Mesothelial cell of epicardium (in vitro differentiated cells): ENCODE data around the gene EMX2. TPM values are rescaled to one million over a fixed set of nuclear protein-coding genes. Genes with fewer than 3 reads are reported as not detected.

Source experiments
- DNase-seq, 2 experiments: peaks; one replicate each; pipeline ENCODE4 v3.0.0; 2021; ENCODE audit warnings: low spot score in 2 of 2; ENCODE audit not compliant: unreplicated experiment in 2 of 2
- H3K27ac Mint-ChIP-seq: 2 replicates; pipeline ENCODE4 v1.8.0; 2021; ENCODE audit warnings: mixed read lengths
- H3K27me3 Mint-ChIP-seq: 2 replicates; pipeline ENCODE4 v1.8.0; 2021; ENCODE audit warnings: low read depth, mixed read lengths
- H3K36me3 Mint-ChIP-seq: 2 replicates; pipeline ENCODE4 v1.8.0; 2021; ENCODE audit warnings: mixed read lengths
- H3K4me1 Mint-ChIP-seq: 2 replicates; pipeline ENCODE4 v1.8.0; 2021; ENCODE audit warnings: mixed read lengths
- H3K4me3 Mint-ChIP-seq: 2 replicates; pipeline ENCODE4 v1.8.0; 2021; ENCODE audit warnings: mild to moderate bottlenecking, moderate library complexity, mixed read lengths
- H3K9me3 Mint-ChIP-seq: 2 replicates; pipeline ENCODE4 v1.8.0; 2021; ENCODE audit warnings: mixed read lengths
- total RNA-seq: library from RNA; stranded (reverse); gene quantifications from 3 replicates; pipeline ENCODE4 v1.2.1, GENCODE V29; 2021
- TF ChIP-seq, protein P1 (sequence below): fragments of 200-600 bp; sonication (generic); IDR thresholded peaks from one replicate; pipeline ENCODE4 v1.5.0; 2021; ENCODE audit warnings: antibody characterized with exemption; ENCODE audit not compliant: unreplicated experiment

Gene EMX2
- total RNA-seq, 1 donor from 2014 or later = 2.8 TPM

DNA sequence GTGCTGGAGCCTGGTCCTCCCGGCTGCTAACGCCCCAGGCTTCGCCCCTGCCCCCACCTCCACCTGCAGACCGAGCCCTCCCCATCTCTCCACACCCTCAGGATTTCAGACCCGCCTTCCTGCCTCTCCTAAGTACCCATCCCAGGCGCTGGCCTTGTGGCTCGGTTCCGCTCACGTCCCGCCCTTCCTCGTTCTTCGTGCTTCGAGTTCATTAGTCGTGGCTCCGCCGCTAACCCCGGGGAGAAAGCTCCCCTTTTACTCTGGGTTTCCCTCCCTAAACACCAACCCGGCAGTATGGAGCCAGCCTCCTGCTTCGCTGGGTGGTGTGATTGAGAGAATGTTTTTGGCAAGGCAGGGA lies 11.2 kb downstream of the EMX2 start:
- Mint-ChIP-seq H3K4me3 (peak overlapping the region; percentile 37), H3K36me3 (peaks cover under 1% of the 10 kb centered on the region), H3K27ac (no peak overlapping the region), H3K9me3 (no peaks in the 10 kb centered on the region), H3K27me3 (peaks cover 95% of the 10 kb centered on the region), H3K4me1 (peaks cover 20% of the 10 kb centered on the region)
- TF ChIP-seq, protein P1, sequence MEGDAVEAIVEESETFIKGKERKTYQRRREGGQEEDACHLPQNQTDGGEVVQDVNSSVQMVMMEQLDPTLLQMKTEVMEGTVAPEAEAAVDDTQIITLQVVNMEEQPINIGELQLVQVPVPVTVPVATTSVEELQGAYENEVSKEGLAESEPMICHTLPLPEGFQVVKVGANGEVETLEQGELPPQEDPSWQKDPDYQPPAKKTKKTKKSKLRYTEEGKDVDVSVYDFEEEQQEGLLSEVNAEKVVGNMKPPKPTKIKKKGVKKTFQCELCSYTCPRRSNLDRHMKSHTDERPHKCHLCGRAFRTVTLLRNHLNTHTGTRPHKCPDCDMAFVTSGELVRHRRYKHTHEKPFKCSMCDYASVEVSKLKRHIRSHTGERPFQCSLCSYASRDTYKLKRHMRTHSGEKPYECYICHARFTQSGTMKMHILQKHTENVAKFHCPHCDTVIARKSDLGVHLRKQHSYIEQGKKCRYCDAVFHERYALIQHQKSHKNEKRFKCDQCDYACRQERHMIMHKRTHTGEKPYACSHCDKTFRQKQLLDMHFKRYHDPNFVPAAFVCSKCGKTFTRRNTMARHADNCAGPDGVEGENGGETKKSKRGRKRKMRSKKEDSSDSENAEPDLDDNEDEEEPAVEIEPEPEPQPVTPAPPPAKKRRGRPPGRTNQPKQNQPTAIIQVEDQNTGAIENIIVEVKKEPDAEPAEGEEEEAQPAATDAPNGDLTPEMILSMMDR = no peak
- no peak for DNase-seq

DNA sequence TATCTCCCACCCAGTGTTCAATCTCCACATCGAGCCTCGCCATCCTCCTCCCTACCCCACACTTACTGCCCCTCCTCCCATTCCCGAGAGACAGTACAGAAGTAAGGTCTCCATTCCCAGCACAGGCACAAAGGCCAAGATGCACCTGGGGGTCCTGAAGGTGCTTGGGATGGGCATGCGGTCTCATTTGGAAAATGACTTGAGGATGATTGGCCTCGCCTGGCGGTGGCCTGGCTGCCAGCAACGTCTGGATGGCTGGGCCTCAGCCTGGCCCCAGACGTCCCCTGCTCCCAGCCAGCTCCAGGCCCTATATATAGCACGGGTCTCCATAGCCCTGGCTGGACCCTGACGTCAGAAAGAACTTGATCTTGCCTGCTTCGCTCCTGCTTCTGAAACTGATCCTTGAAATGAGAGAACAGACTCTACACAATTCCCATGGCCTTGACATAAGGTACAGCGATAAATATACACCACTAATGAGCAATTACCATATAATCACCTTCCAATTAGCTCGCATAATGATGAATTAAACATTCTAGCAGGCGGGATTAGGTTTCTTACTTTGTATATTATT lies 11.8 kb downstream of the EMX2 start:
- Mint-ChIP-seq H3K4me3 (peak overlapping the region; percentile 37), H3K36me3 (no peaks in the 10 kb centered on the region), H3K9me3 (no peaks in the 10 kb centered on the region), H3K27ac (no peak overlapping the region), H3K27me3 (peaks cover 95% of the 10 kb centered on the region), H3K4me1 (peaks cover 20% of the 10 kb centered on the region)
- TF ChIP-seq, protein P1 = no peak
- DNase-seq = no peak

DNA sequence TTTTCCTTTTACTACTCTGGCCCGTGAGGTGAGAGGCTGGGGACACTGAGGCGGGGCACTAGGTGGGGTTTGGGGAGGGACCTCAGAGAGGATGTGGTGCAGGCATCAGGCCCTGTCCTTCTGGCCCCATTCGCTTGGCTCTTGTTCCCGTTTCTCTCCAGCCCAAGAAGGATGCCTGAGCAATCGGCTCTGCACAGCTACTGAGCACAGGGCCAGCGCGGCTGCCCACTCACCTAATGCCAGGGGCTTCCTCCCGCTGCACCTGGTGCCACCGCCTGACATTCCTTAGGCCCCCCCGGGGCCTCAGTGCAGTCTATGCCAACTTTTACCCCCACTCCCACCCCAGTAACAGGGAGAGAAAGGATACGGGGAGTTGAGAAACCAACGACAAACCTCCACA lies 12.5 kb downstream of the EMX2 start:
- Mint-ChIP-seq H3K4me3 (no peak overlapping the region), H3K9me3 (no peaks in the 10 kb centered on the region), H3K27ac (no peak overlapping the region), H3K36me3 (no peaks in the 10 kb centered on the region), H3K27me3 (peaks cover 95% of the 10 kb centered on the region), H3K4me1 (peaks cover 20% of the 10 kb centered on the region)
- TF ChIP-seq, protein P1 = no peak
- DNase-seq = no peak

DNA sequence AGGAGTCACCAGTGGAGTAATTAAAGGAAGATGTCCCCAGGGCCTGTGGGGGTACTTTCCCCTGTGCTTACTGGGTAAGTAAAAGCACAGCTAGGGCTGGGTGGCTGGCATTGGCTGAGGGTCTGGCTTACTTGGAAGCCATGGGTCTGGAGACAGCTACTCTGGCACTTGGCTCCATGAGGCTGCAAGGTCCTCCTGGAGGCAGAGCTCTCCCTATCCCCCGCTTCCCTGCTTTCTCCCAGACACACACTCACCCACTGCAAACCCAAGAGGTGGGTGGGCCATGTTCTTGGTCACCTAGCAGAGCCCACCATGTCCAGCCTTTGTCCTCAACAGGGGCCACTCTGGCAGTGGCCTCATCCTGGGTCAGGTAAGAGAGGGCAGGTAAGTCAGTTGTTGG lies 13.3 kb downstream of the EMX2 start:
- Mint-ChIP-seq H3K27ac (no peak overlapping the region), H3K9me3 (no peaks in the 10 kb centered on the region), H3K4me3 (no peak overlapping the region), H3K36me3 (no peaks in the 10 kb centered on the region), H3K4me1 (peaks cover 20% of the 10 kb centered on the region), H3K27me3 (peaks cover 93% of the 10 kb centered on the region)
- no peak for DNase-seq
- TF ChIP-seq, protein P1 = no peak

DNA sequence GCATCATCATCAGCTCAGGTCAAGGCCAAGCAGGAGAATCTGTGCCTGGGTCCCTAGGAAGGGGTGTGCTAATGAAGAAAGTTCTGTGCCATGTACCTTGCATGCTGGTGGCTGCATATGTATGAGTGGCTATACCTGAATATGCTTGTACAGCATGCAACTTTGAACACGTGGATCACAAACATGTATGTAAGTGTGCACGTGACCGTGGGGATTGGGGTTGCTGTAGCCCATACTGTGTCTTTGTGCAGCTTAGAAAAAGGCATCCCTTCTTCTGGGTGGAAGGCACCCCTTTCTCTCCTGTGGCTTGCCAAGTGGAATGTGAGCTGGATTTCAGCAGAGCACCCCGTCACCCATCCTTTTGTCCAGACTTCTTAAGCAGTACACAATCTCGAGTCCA lies 13.8 kb downstream of the EMX2 start:
- H3K4me1 Mint-ChIP-seq = peaks cover 19% of the 10 kb centered on the region
- H3K9me3 Mint-ChIP-seq = no peaks in the 10 kb centered on the region
- no peak overlapping the region for H3K27ac Mint-ChIP-seq
- TF ChIP-seq, protein P1 = no peak
- H3K4me3 Mint-ChIP-seq = no peak overlapping the region
- no peaks in the 10 kb centered on the region for H3K36me3 Mint-ChIP-seq
- peaks cover 92% of the 10 kb centered on the region for H3K27me3 Mint-ChIP-seq
- no peak for DNase-seq

DNA sequence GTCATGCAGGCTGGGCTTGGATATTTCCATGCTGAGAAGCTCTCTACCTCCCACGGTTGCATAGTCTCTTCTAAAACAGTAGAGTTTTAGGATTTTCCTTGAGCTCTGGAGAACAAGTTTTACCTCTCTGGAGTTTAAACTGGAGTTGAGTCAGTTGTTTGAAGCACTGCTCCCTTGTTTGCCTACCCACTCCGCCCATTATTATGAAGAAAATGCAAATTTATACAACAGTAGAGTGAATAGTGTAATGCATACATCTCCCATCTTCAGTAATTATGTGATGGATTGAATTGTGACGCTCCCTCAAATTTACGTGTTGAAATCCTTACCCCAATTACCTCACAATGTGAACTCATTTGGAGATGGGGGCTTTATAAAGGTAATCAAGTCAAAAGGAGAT lies 17.2 kb downstream of the EMX2 start:
- Mint-ChIP-seq H3K9me3 (no peaks in the 10 kb centered on the region), H3K4me1 (peaks cover 5% of the 10 kb centered on the region), H3K27ac (no peak overlapping the region), H3K27me3 (peaks cover 74% of the 10 kb centered on the region), H3K4me3 (no peak overlapping the region), H3K36me3 (no peaks in the 10 kb centered on the region)
- TF ChIP-seq, protein P1 = no peak
- DNase-seq = no peak
